Measurements from ENCODE around the gene TMEM184B.

The TMEM184B gene

GRCh38 chr22:38176170-38176741 lies 96.6 kb downstream of the TMEM184B start:
- peak; percentile 90 to 95 (median 93) for DNase-seq

- DNase-seq = no peak
Measured at GRCh38 chr22:38175206-38176118, 97.3 kb downstream of the TMEM184B start.

- no peak for DNase-seq
Measured at GRCh38 chr22:38174626-38175025, 98.2 kb downstream of the TMEM184B start.

DNA sequence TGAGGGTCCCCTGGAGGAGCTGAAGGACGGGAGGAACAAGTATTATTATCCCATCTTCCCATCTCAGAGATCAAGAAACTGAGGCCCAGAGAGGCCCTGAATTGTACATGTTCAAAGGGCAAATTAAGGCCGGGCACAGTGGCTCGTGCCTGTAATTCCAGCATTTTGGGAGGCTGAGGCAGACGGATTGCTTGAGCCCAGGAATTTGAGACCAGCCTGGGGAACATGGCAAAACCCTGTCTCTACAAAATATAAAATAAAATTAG lies 99.2 kb downstream of the TMEM184B start:
- no peak for DNase-seq

GRCh38 chr22:38172832-38173640 lies 99.8 kb downstream of the TMEM184B start:
- peak in 2 of 3 donors; percentile 21 to 31 for DNase-seq

- no peak for DNase-seq
Measured at GRCh38 chr22:38171927-38172831, 100.6 kb downstream of the TMEM184B start.

- no peak for DNase-seq
Measured at GRCh38 chr22:38170469-38170868, 102.3 kb downstream of the TMEM184B start.

Data from suppressor macrophage treated with lipopolysaccharide for 1 hour (primary cell).